Stimulated activated CD8-positive, alpha-beta memory T cell treated with anti-CD3 and anti-CD28 coated beads, Interleukin-7, amount 100 ng/mL, for 1 hour (primary cell): ENCODE results near the gene NCKAP5.

Experiments
- DNase-seq, 2 donors: peaks; one replicate each; pipeline ENCODE4 v3.0.0-alpha.2; 2020; ENCODE audit warnings: low read depth in 2 of 2

The NCKAP5 gene

DNA sequence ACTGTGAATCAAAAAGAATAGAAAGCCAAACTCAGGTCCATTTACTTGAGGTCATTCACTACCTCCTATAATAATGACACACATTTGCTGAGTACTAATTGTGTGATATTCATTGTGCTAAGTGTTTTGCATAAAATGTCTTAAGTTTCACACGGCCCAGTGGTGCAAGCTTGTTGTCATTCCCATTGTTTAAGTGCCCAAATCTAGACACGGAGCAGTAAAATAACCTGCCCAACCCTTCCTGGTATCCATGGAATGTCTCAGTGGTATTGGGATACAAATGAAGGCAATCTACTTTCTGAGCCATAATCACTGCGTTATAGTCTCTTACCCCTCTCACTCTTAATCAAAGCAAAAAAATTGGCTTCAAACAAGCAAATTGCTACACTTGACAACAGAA lies 233.3 kb downstream of the NCKAP5 start:
- DNase-seq, result no peak

DNA sequence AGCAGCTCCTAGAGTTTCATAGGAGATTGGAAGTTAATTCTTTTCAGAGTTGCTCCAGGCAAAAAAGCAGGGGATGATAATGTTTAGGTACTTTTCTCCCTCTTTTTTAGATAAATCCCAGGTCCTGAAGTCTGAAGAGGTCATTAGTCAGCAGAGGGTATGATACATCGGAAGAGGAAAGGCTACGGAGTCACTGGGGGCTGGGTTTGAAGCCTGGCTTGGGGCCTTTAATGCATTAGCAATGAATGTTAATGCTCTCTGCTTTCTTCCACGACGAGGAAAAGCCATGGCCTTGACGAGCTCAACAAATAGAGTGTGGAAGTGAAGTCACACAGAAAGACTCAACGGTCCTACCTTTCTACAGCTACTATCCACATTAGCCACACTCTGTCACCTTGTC lies 235.1 kb downstream of the NCKAP5 start:
- DNase-seq, result no peak

DNA sequence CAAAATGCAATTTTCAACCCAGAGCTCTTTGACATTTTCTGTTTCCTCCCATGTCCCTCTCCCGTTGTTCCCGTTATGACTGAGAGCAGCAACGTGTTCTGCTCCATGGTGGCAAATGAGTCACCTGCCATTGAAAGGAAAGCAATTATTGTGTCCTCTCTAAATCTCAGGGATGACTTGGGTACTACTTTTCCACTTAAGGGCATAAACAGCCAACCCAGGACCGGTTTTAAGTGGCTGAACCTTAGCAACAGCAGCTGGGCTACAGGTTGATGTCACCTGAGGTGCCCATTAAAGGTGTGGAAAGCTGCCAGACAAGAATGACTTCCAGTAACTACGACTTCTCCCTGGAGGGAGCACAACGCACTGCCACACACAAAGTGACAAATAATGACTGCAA lies 236.8 kb downstream of the NCKAP5 start:
- DNase-seq, result no peak

DNA sequence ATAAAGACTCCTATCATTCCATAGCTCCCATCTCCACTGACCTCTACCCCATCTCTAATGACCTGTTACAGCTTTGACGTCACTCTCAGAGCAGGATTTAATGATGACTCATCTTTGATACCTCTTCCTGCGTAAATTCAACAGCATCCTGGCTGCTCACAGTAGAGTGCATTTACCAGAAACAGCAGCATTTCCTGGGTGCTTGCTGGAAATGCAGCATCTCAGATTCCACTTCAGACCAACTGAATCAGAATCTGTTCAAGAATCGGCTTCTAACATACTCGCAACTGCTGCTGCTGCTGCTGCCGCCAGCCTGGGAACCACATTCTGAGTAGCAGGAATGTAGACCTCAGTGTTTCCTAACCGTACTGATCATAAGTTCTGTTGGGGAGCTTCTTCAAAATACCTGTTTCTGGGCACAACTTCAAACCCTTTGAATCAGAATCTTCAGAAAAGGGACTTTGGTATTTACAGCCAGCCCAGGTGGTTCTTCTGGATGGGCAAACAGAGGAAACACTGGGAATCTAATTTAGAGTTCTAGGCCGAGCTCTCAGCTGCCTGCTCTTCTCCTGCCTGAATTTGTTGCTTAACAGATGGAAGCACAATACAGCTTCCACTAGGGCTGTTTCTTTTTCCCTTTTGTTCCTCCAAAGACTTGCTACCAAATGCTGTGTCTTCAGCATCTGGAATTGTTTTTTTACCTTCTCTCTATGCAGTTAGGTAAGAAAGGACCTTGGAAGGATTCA lies 241.4 kb downstream of the NCKAP5 start:
- DNase-seq, result no peak

DNA sequence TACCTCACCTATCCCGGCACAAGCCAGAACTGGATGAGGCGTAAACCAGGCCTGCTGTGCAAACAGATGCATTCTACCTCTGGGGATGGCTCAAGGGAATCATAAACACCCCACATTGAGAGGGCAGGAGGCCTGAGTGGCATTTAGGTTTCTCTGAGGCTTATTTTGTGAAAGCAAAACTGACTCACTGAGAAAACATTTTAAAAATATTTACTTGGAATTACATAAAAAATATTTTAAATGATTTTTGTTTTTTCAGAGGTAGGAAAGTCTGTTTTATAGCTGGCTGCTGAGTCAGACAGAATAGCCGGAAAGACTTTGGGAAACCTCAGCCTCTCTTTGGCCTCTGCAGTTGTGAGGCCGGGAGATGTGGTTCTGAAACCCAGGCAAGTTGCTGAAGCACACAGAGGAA lies 244.1 kb downstream of the NCKAP5 start:
- DNase-seq, result no peak

DNA sequence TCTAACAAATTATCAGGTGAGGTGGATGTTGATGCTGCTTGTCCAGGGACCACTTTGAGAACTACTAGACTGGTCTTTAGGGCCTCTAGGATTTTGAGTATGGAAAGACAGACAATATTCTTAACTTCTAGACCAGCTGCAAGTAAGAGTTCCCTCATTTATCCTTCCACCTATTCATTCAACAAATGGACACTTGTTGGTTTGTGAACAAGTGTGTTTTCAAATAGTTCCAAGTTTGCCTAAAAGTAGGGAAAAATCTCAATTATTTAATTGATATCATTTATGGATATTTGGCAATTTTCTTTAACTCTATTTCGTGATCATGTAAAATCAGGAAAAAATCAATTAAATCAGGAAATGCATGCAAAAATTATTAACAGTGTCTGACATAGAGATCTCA lies 245.4 kb downstream of the NCKAP5 start:
- no peak for DNase-seq

DNA sequence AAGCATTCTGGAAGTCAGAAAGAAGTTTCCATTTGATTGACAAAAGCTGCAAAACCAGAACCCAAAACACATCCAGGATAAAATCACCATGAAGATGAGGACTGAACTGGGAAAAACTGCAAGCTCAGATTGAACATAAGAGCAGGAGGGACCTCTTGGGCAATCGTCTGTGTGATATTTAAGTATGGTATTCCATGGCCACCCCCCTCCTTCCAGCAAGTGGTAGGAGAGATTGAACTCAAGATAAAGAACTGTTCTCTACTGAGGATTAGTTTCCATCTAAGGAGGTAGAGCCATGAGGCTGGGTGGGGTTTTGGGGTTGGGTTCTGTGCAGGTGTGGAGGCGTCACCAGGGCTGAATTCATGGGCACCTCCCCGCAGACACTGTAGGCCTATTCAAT lies 251.1 kb downstream of the NCKAP5 start:
- no peak for DNase-seq

DNA sequence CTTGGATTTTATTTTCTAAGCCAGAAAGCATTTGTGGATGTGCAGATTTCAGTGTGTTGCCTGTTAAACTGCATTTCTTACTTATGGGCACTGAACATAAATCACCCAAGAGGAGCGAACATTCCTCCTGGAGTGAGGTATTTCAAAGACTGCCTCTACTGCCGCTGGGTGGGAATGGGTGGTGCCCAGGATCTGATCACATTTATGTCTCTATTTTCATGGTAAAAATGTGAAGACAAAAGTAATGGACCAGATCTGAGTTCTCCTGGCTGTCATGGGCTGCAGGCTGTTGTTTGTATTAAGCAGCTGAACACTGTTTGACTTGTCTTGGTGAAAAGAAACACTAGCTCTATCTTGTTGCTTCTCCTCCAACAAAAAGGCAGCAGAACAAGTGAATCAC lies 251.7 kb downstream of the NCKAP5 start:
- DNase-seq, result no peak

DNA sequence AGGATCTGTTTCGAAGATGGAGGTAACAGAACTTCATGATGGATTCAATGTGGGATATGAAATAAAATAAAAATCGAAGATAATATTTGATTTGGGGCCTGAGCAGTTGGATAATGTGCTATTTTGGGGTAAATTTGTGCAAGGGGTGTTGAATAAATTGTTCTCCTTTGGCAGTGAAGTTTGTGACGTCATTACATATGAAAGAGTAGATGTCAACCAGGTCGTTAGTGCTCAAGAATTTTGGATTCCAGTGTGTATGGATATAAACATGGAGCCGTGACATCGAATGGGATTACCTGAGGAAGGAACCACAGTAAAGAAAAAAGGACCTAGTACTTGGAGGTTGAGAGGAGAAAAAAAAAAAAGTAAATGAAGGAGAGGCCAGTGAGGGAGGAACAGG lies 253.0 kb downstream of the NCKAP5 start:
- no peak for DNase-seq

DNA sequence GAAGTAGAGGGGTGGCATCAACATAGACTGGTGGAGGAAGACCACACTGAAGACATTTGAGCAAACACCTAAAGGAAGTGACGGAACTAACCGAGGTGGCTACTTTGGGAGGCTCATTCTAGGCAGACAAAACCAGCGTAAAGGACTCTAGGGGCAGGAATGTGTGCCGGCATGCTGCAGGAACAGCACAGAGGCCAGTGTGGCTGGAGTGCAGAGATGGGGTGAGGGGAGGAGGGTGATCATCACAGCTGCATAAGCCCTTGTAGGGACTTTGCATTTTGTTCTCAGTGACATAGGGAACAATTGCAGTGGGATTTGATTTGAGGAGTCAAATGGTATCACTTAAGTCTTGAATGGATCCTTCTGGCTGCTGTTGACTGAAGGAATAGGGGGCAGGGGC lies 253.5 kb downstream of the NCKAP5 start:
- no peak for DNase-seq

DNA sequence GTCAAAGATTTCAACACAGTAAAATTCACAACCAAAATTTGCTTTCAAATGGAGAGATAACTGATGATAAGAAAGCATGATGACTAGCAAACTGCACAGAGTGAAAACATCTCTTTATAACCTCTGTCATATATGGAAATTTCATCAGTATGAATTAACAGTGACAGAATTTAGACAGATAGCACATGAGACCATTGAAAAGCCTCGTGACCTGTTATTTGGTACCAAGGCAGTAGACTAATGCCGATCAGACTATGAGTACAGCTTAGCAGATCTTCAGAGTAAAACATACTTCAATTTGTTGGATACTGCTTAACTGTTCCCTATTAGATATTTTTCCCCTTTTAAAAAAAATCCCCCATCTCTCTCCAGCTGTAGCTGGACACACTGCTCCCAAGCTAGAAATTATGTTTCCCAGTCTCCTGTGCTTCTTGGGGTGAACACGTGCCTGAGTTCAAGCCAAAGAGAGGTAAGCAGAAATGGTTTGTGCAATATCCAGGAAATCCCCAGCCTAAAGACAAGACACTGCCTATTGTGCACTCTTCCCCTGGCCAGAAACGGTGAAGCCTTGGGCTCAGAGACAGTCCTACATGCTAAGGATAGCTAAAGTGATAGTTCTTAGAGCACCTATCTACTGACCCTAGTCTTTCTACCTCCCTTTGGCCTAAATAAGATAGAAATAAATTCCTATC lies 256.1 kb downstream of the NCKAP5 start:
- no peak for DNase-seq

DNA sequence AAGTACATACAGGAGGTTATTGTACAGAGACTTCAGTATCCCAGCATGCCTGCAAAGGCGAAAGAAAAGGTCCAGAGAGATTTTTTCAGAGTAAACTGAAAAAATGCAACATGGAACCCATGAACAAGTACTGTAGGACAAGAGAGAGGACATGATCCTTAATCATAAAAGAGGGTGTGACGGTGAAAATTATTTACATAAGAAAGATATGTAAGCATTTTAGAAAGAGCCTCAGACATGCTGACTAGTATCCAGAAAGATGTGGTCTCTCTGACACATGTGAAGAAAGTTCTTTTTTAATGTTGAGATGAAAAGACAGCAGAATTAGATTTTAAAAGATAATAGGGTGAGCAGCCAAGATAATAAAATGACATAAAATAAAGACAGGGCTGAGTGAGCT lies 262.0 kb downstream of the NCKAP5 start:
- no peak for DNase-seq

DNA sequence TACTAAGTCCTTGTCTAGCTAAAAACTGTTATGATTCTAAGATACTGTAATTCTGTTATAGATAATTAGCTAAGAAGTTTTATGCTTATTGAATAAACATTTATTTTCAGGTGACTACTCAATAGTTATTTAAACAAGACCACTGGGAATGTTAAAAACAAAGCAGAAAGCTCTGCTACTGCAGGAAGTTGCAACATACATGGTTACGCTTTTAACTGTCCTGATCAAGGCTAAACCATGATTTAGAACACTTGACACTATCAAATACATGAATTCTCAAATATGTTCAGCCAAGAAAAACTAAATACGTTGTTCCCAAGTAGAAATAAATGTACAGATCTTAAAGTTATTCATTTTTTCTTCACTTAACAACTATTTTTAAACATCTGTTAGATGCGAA lies 263.9 kb downstream of the NCKAP5 start:
- no peak for DNase-seq

DNA sequence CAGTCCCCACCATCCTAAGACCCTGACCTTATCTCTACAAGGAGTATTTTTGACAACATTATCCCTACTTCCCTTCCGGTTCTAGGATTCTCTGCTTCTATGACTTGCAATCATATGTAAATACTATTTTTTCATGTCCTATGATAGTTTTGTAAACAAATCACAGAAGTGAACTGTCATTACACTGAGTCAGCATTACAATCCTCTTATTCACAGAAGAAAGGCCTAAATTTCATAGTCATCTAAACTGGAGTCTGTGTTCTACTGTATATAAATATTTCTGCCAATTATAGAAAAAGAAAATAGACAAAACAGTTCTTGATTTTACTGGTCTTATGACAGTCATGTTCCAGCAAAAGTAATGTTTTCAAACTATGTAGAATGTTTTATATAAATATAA lies 265.1 kb downstream of the NCKAP5 start:
- no peak for DNase-seq

DNA sequence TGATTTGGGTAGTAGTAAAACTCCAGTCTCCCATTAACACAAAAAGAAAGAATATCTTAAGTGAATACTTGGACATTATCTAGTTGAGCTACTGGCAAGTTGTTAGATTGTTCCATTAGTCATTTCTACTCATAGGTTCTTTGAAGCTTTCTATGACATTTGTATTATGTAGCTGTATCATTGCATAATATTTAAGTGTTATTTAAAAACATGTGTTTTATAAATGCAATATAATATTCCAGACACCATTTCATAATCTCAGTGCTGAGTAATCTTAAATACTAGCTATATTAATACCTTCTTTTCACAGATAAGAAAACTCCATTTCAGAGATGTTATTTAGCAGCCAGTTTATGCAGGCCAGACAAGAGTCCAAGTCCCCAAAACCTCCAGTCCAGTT lies 271.9 kb downstream of the NCKAP5 start:
- DNase-seq, result no peak

DNA sequence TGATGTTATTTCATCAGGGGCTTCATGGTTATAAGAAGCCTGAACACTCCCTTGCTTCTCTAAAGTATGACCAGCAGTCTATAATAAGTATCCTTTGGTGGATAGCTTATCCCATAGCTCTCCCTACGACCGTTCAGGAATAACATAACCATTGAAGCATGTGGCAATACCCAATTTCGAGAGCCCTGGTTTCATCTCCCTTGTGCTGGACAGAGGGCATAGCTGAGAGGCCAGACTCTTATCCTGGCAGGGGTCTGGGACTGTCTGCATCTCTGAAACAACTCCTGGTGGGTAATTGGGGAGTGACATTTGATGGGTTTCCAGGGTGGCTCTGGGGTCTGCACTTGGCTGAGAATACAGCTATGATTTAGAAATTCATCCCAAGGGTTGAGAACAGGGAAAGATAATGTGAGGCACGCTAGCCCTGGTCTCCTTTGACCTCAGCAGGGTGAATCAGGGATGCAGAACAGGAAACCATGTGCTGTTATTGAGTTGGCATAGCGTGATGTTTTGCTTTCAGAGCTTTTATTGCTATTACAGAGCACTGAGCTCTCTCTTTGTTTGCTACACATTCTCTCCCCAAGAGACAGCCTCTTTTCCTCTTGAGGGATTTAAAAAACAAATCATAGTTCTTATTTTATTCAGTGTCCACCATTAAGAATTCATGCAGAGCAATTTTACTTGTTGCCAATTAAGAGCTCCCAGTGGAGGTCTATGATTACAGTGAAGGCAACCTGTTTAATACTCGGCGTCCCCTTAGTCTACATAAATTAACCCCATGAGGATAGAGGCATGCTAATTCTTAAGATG lies 274.5 kb downstream of the NCKAP5 start:
- DNase-seq, result no peak

DNA sequence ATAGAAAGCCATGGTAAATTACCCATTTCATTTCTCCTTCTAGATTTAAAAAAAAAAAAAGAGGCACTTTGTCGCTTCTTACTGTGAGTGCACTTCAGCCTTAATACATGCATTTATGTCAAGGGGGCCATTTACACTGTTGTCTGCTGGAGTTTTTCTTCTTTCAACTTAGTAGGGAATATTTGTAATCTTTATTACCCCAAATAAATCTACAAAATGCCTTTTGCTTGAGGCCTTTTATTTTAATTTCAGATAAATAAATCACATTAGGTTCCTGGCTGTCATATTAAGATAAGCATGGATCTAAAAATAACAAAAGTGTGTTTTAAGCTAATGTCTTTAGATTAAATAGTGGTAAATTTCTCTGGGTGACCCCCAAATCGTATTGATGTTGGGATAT lies 276.0 kb downstream of the NCKAP5 start:
- DNase-seq, result no peak

DNA sequence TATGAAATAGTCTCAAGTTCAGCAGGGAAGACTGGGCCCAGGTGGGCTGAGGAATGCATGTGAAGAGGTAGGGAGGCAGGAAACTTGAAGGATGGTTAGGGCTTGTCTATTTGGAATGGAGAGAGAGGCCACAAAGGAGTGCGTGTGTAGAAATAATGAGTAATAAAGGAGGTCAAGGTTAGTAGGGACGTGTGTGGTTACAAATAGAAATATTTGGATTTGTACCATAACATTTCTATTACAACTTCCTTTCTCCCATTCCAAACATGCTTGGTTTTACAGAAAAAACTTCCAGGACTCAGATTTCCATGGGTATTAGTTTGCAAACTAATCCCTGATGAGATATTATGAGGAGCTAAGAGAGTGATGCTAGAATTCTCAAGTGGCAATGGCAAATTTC lies 280.6 kb downstream of the NCKAP5 start:
- DNase-seq, result no peak

DNA sequence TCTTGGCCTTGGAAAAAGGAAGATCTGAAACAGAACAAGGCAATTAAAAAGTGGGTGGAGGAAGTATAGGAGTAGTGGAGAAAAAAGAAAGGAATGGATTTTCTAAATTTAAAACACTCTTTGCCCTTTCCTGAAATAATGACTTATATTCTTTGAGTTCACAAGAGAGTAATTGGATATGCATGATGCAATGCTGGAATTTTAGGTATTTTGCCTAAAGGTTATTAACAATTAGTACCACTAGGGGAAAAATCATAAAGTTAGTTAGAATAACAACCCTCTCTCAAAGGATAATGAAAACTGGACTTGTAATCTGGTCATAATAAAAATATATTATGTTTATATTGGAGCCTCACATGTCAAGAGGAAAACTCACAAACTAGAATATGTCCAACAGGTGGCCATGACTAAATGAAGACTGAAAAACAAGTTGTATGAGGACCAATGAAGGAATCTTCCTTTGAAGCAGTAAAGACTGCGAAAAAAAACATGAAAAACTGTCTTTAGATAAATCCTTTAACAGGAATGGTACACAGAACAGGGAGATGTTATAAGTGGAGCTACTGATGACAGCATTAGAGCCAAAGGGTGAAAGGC lies 281.8 kb downstream of the NCKAP5 start:
- DNase-seq, result no peak

DNA sequence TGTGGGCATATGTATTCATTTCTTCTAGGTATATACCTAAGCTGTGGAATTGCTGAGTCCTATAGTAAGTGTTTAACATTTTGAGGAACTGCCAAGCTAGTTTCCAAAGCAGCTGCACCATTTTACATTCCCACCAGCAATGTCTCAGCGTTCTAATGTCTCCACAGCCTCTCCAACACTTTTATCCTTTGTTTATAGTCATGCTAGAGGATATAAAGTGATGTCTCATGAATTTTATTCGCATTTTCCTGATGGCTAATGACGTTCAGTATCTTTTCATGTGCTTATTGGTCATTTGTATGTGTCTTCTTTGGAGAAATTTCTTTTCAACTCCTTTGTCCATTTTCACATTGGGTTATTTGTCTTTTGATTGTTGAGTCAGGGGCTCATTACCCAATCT lies 295.2 kb downstream of the NCKAP5 start:
- DNase-seq, result no peak

DNA sequence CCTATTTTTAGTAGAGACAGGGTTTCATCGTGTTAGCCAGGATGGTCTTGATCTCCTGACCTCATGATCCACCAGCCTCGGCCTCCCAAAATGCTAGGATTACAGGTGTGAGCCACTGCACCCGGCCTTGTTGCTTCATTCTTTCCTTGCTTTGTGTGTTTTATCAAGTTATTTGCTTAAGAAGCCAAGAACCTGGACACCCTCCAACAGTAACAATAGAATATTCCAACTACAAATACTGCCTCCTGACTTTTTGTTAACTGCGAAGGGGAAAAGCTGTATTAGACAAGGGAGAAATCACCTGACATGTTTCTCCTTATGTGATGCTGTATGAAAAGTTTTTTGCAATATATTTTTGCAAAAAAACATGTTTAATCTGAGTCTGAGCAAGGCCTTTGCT lies 297.2 kb downstream of the NCKAP5 start:
- DNase-seq, result no peak

DNA sequence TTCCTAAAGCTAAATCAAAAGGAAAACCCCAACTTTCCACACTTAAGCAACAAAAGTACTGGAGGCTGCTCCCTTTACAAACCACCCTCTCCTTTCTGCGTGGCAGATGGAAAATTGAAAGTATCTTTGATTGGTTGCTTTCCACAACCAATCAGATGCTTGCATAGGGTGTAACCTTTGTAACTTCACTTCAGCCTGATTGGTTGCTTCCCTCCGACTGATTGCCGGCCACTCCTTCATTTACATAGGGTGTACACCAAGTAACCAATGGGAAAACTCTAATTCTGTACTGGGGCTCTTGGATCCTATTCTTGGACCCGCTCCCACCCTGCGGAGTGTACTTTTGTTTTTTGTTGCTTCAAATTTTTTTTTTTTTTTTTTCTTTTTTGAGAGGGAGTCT lies 297.7 kb downstream of the NCKAP5 start:
- DNase-seq, result no peak
